ENCODE results near the gene ARHGEF17.
"Not testable (repeated sequence)": the region's sequence is repeated elsewhere in the genome, so short reads cannot be mapped to it uniquely, and the experiment has no call there.

The ARHGEF17 gene

GRCh38 chr11:73308003-73308960 is at the start of gene ARHGEF17:
Gene ARHGEF17 (plus strand): TSS chr11:73308276. CDS start chr11:73308639, 363 bp downstream.
- DNase-seq (ENCODE audit: low spot score): peak; percentile 55

GRCh38 chr11:73259406-73260126 is 48.5 kb upstream of the ARHGEF17 start:
- DNase-seq (ENCODE audit: low spot score): no peak

GRCh38 chr11:73260127-73260457 is 48.0 kb upstream of the ARHGEF17 start:
- DNase-seq (ENCODE audit: low spot score): no peak

GRCh38 chr11:73262851-73263495 is 45.1 kb upstream of the ARHGEF17 start:
- DNase-seq (ENCODE audit: low spot score): no peak

GRCh38 chr11:73263640-73264039 is 44.4 kb upstream of the ARHGEF17 start:
- no peak for DNase-seq (ENCODE audit: low spot score)

GRCh38 chr11:73265278-73265810 is 42.7 kb upstream of the ARHGEF17 start:
- DNase-seq (ENCODE audit: low spot score): no peak

- DNase-seq (ENCODE audit: low spot score): no peak
Measured at GRCh38 chr11:73265853-73266645, 42.0 kb upstream of the ARHGEF17 start.

- no peak for DNase-seq (ENCODE audit: low spot score)
Measured at GRCh38 chr11:73266646-73267020, 41.4 kb upstream of the ARHGEF17 start.

- DNase-seq (ENCODE audit: low spot score): no peak
Measured at GRCh38 chr11:73267122-73267846, 40.8 kb upstream of the ARHGEF17 start.

GRCh38 chr11:73267906-73268540 is 40.1 kb upstream of the ARHGEF17 start:
- no peak for DNase-seq (ENCODE audit: low spot score)

GRCh38 chr11:73268671-73269271 is 39.3 kb upstream of the ARHGEF17 start:
- DNase-seq (ENCODE audit: low spot score): no peak

- no peak for DNase-seq (ENCODE audit: low spot score)
Measured at GRCh38 chr11:73269459-73270015, 38.5 kb upstream of the ARHGEF17 start.

GRCh38 chr11:73270016-73270854 is 37.8 kb upstream of the ARHGEF17 start:
- DNase-seq (ENCODE audit: low spot score): no peak

GRCh38 chr11:73270855-73271477 is 37.1 kb upstream of the ARHGEF17 start:
- no peak for DNase-seq (ENCODE audit: low spot score)

- DNase-seq (ENCODE audit: low spot score): not testable (repeated sequence)
Measured at GRCh38 chr11:73271478-73271865, 36.6 kb upstream of the ARHGEF17 start.

- DNase-seq (ENCODE audit: low spot score): no peak
Measured at GRCh38 chr11:73271936-73272679, 36.0 kb upstream of the ARHGEF17 start, which contains the start of gene P2RY6. Gene P2RY6 (plus strand): TSS chr11:73272338. CDS start chr11:73296519, 24,181 bp downstream.

- DNase-seq (ENCODE audit: low spot score): no peak
Measured at GRCh38 chr11:73272680-73273038, 35.4 kb upstream of the ARHGEF17 start.
